ENCODE measurements around the gene LDLRAD4.

GRCh38 chr18:13319629-13320028 lies 101.1 kb downstream of the LDLRAD4 start:
- TF ChIP-seq CTCF (IDR thresholded peaks at IDR 0.05) (no peak), POLR2A (IDR thresholded peaks at IDR 0.05) (no peak), POLR2AphosphoS5 (IDR thresholded peaks at IDR 0.05) (no peak), EP300 (IDR thresholded peaks at IDR 0.05) (no peak)

Data from upper lobe of left lung (tissue), 4 donors.